ENCODE data around the gene SEMA3A.

GRCh38 chr7:84207615-84208014 is 13.0 kb upstream of the SEMA3A start:
- TF ChIP-seq POLR2AphosphoS5 (IDR thresholded peaks at IDR 0.05; ENCODE audit: low read depth) (no peak), GABPA (IDR thresholded peaks at IDR 0.05; ENCODE audit: low read depth) (no peak), CTCF (IDR thresholded peaks at IDR 0.05; ENCODE audit: insufficient read depth, low read length) (no peak), REST (IDR thresholded peaks at IDR 0.05; ENCODE audit: insufficient replicate concordance, low read depth) (no peak)
